ENCODE data around the gene FUCA1.
"Not testable (repeated sequence)": the region's sequence is repeated elsewhere in the genome, so short reads cannot be mapped to it uniquely, and the experiment has no call there.

- TF ChIP-seq POLR2A, CTCF (IDR thresholded peaks at IDR 0.05): not testable (repeated sequence)
Observed at GRCh38 chr1:23851406-23851805, 16.7 kb downstream of the FUCA1 start.
